H1 (cell line): ENCODE data around the gene CCDC141. TPM values are rescaled to one million over a fixed set of nuclear protein-coding genes. Genes with fewer than 3 reads are reported as not detected.
"Not testable (repeated sequence)": the region's sequence is repeated elsewhere in the genome, so short reads cannot be mapped to it uniquely, and the experiment has no call there.

Experiments used
- CTCF ChIA-PET: fragments of 300-600 bp; sonication (Branson Sonifier 250); formaldehyde crosslinking; loops from one replicate; lab custom pipeline; 2021; ENCODE audit not compliant: partially characterized antibody; lab: Charles Lee
- POLR2A ChIA-PET: fragments of 300-600 bp; sonication (Branson Sonifier 250); formaldehyde crosslinking; loops from one replicate; lab custom pipeline; 2021; ENCODE audit warnings: inconsistent platforms; ENCODE audit not compliant: partially characterized antibody; lab: Charles Lee
- DNase-seq, 2 experiments: peaks; one replicate each; pipeline versions ENCODE4 v3.0.0 to v3.0.0-alpha.2; 2010 to 2022; ENCODE audit warnings: low spot score in 2 of 2, low read depth in 1 of 2, mixed read lengths in 1 of 2
- FAIRE-seq: peaks from 2 replicates; lab custom pipeline; 2011; peaks lifted over from hg19 to GRCh38; lab: Jason Lieb, UNC
- H2AFZ ChIP-seq: 2 replicates; pipeline ENCODE4 v1.8.1; 2012; ENCODE audit warnings: low read length, inconsistent platforms
- H2AK5ac ChIP-seq: 2 replicates; pipeline ENCODE4 v1.6.1; 2013; ENCODE audit warnings: low read depth, low read length
- H2BK120ac ChIP-seq: replicated peaks from 2 replicates; pipeline ENCODE3; 2013; ENCODE audit warnings: low read depth, low read length, inconsistent platforms
- H2BK12ac ChIP-seq: 2 replicates; pipeline ENCODE4 v1.6.1; 2013; ENCODE audit warnings: low read depth, low read length
- H2BK15ac ChIP-seq: 2 replicates; pipeline ENCODE4 v1.6.1; 2013; ENCODE audit warnings: low read length
- H2BK20ac ChIP-seq: 2 replicates; pipeline ENCODE4 v1.6.1; 2013; ENCODE audit warnings: low read length
- H2BK5ac ChIP-seq: 2 replicates; pipeline ENCODE4 v1.6.1; 2013; ENCODE audit warnings: low read depth, low read length
- H3K14ac ChIP-seq: 2 replicates; pipeline ENCODE4 v1.6.1; 2013; ENCODE audit warnings: inconsistent platforms; ENCODE audit not compliant: insufficient read length
- H3K18ac ChIP-seq: 2 replicates; pipeline ENCODE4 v1.6.1; 2013; ENCODE audit warnings: low read length; ENCODE audit errors: extremely low read depth
- H3K23ac ChIP-seq: 2 replicates; pipeline ENCODE4 v1.6.1; 2013; ENCODE audit warnings: inconsistent platforms; ENCODE audit not compliant: insufficient read length
- H3K23me2 ChIP-seq: 2 replicates; pipeline ENCODE4 v1.6.1; 2013; ENCODE audit warnings: low read depth, low read length
- H3K27ac ChIP-seq: 2 replicates; pipeline ENCODE4 v1.6.1; 2011; ENCODE audit warnings: low read depth, low read length, inconsistent platforms
- H3K27me3 ChIP-seq, 4 experiments: replicated peaks in 1 of 4; 1 replicate in 1 of 4; 2 replicates in 3 of 4; pipeline versions ENCODE4 v1.6.1 to v1.8.1; 2011 to 2013; ENCODE audit warnings: low read length in 3 of 4, mild to moderate bottlenecking in 3 of 4, inconsistent platforms in 2 of 4, mixed read lengths in 2 of 4, moderate library complexity in 1 of 4; ENCODE audit not compliant: control insufficient read depth in 3 of 4, insufficient read depth in 3 of 4; ENCODE audit errors: extremely low read depth in 1 of 4
- H3K36me3 ChIP-seq, 4 experiments: 2 replicates each; pipeline versions ENCODE4 v1.6.1 to v1.8.1; 2011 to 2013; ENCODE audit warnings: mild to moderate bottlenecking in 4 of 4, low read length in 3 of 4, moderate library complexity in 2 of 4, control low read depth in 1 of 4, inconsistent platforms in 1 of 4; ENCODE audit not compliant: insufficient read depth in 4 of 4, control insufficient read depth in 2 of 4
- H3K4ac ChIP-seq: replicated peaks from 2 replicates; pipeline ENCODE3; 2013; ENCODE audit warnings: low read length, low read depth, mixed read lengths, inconsistent platforms; ENCODE audit not compliant: insufficient read length
- H3K4me1 ChIP-seq, 4 experiments: replicated peaks in 1 of 4; 1 replicate in 1 of 4; 2 replicates in 3 of 4; pipeline versions ENCODE4 v1.6.1 to v1.8.1; 2011 to 2013; ENCODE audit warnings: low read length in 3 of 4, inconsistent platforms in 2 of 4, mixed read lengths in 1 of 4; ENCODE audit not compliant: insufficient read depth in 4 of 4, control insufficient read depth in 3 of 4
- H3K4me2 ChIP-seq, 2 experiments: 2 replicates each; pipeline versions ENCODE4 v1.6.1 to v1.8.1; 2011 to 2013; ENCODE audit warnings: low read depth in 2 of 2, low read length in 2 of 2, control low read depth in 1 of 2, inconsistent platforms in 1 of 2, mild to moderate bottlenecking in 1 of 2; ENCODE audit not compliant: insufficient read depth in 1 of 2
- H3K4me3 ChIP-seq, 4 experiments: fragments of 200-600, 300-600 bp in 1 of 4; sonication (generic), shearing (Covaris generic), sonication (Bioruptor Twin) in 1 of 4; 2 replicates each; pipeline versions ENCODE4 v1.5.1 to v1.8.1; 2011 to 2016; ENCODE audit warnings: low read length in 4 of 4, low read depth in 3 of 4, control low read depth in 2 of 4, inconsistent platforms in 2 of 4, mild to moderate bottlenecking in 2 of 4, mixed read lengths in 1 of 4, moderate library complexity in 1 of 4; ENCODE audit not compliant: insufficient read depth in 2 of 4; ENCODE audit errors: extremely low read depth in 1 of 4
- H3K56ac ChIP-seq: replicated peaks from 2 replicates; pipeline ENCODE3; 2013; ENCODE audit warnings: low read depth, mild to moderate bottlenecking, mixed read lengths, low read length, inconsistent platforms; ENCODE audit not compliant: insufficient read length
- H3K79me1 ChIP-seq: 2 replicates; pipeline ENCODE4 v1.6.1; 2013; ENCODE audit warnings: low read depth, low read length, control low read depth
- H3K79me2 ChIP-seq, 2 experiments: 2 replicates each; pipeline versions ENCODE4 v1.6.1 to v1.8.1; 2012 to 2013; ENCODE audit warnings: low read length in 2 of 2, mild to moderate bottlenecking in 2 of 2, inconsistent platforms in 1 of 2; ENCODE audit not compliant: insufficient read depth in 2 of 2, control insufficient read depth in 1 of 2
- H3K9ac ChIP-seq, 4 experiments: replicated peaks in 1 of 4; 1 replicate in 1 of 4; 2 replicates in 3 of 4; pipeline versions ENCODE4 v1.6.1 to v1.8.1; 2011 to 2013; ENCODE audit warnings: low read depth in 3 of 4, low read length in 3 of 4, control low read depth in 2 of 4, mild to moderate bottlenecking in 2 of 4, moderate library complexity in 2 of 4, inconsistent platforms in 1 of 4; ENCODE audit errors: extremely low read depth in 1 of 4
- H3K9me3 ChIP-seq, 2 experiments: 2 replicates each; pipeline versions ENCODE4 v1.6.1 to v1.8.1; 2012 to 2013; ENCODE audit warnings: mild to moderate bottlenecking in 2 of 2, moderate library complexity in 2 of 2, control low read depth in 1 of 2, inconsistent platforms in 1 of 2, low read depth in 1 of 2, low read length in 1 of 2, mixed read lengths in 1 of 2; ENCODE audit not compliant: insufficient read depth in 2 of 2
- H4K20me1 ChIP-seq, 2 experiments: replicated peaks in 1 of 2; 2 replicates each; pipeline versions ENCODE3 to v1.8.1; 2011 to 2013; ENCODE audit warnings: inconsistent platforms in 2 of 2, low read length in 2 of 2, mild to moderate bottlenecking in 1 of 2; ENCODE audit not compliant: insufficient read depth in 2 of 2, control insufficient read depth in 1 of 2
- H4K5ac ChIP-seq: 2 replicates; pipeline ENCODE4 v1.6.1; 2013; ENCODE audit warnings: low read length, low read depth, mixed read lengths, inconsistent platforms; ENCODE audit not compliant: insufficient read length
- H4K8ac ChIP-seq: 2 replicates; pipeline ENCODE4 v1.8.0; 2013; ENCODE audit warnings: mild to moderate bottlenecking, moderate library complexity, low read length, inconsistent platforms; ENCODE audit not compliant: insufficient read depth; ENCODE audit errors: extremely low read depth
- H4K91ac ChIP-seq: replicated peaks from 2 replicates; pipeline ENCODE3; 2013; ENCODE audit warnings: low read length, mixed read lengths, inconsistent platforms; ENCODE audit not compliant: insufficient read length
- WGBS, 2 experiments: shearing (Covaris generic) in 1 of 2; methylation state at CpG; one replicate each; pipeline versions ENCODE4 v1.1.6 to v1.1.7; 2013 to 2015; ENCODE audit warnings: low lambda C conversion rate in 2 of 2, mixed read lengths in 2 of 2, inconsistent platforms in 1 of 2, low coverage in 1 of 2, missing lambda C conversion rate in 1 of 2; ENCODE audit not compliant: insufficient replicate concordance in 2 of 2, insufficient coverage in 1 of 2, insufficient read length in 1 of 2; ENCODE audit errors: extremely low coverage in 1 of 2, missing lambda C conversion rate in 1 of 2; 5-methylcytosine and 5-hydroxymethylcytosine counted together
- polyA plus RNA-seq, 7 experiments: library from polyadenylated mRNA; depleted of rRNA in 3 of 7; stranded (reverse) in 5 of 7; unstranded in 2 of 7; fragments of >200 nt in 5 of 7; fragments of 200-250 nt in 2 of 7; gene quantifications; 1 replicate in 5 of 7; 2 replicates in 1 of 7; 4 replicates in 1 of 7; pipeline versions ENCODE4 v1.2.1 to v1.2.3, GENCODE V29; 2011 to 2013; ENCODE audit warnings: missing spikeins in 2 of 7, mixed read lengths in 2 of 7
- total RNA-seq: library from RNA; stranded (reverse); fragmentation: NEBNext Ultra II Directional; extraction: Animal tissue kit (Norgen Biotek cat#: 25700); gene quantifications from 2 replicates; pipeline ENCODE4 v1.2.1, GENCODE V29; 2021

CCDC141 gene
- total and polyA plus RNA-seq, 2 of the 8 experiments (the other 6 are each of a cell fraction or from before 2014, with no cell fraction given): 0.56 to 21.6 TPM

- H2AFZ ChIP-seq, H2BK15ac ChIP-seq, H2AK5ac ChIP-seq, H4K8ac ChIP-seq, H3K18ac ChIP-seq, H3K23ac ChIP-seq, H3K4ac ChIP-seq, H3K4me1 ChIP-seq, H2BK12ac ChIP-seq, H3K79me1 ChIP-seq, H3K27me3 ChIP-seq, H4K5ac ChIP-seq, H2BK20ac ChIP-seq, H4K20me1 ChIP-seq, H2BK5ac ChIP-seq, H2BK120ac ChIP-seq, DNase-seq, H3K4me3 ChIP-seq, FAIRE-seq, H4K91ac ChIP-seq, H3K4me2 ChIP-seq, H3K79me2 ChIP-seq, H3K9me3 ChIP-seq, POLR2A ChIA-PET, H3K36me3 ChIP-seq, H3K9ac ChIP-seq, H3K56ac ChIP-seq, CTCF ChIA-PET, H3K23me2 ChIP-seq, H3K14ac ChIP-seq, H3K27ac ChIP-seq: not testable (repeated sequence)
- 91% methylated on average over 3 of the region's 3 CpGs; no CpG with 5 or more reads in 1 of the 2 experiments for WGBS, 2 experiments
Measured at GRCh38 chr2:179014189-179014588, 35.7 kb downstream of the CCDC141 start.
